HL-60 (cell line): ENCODE results near the gene CTNNA3.

Experiments
- DNase-seq, 2 experiments: peaks; one replicate each; pipeline ENCODE4 v3.0.0-alpha.2; 2010 to 2020; ENCODE audit warnings: low read depth in 1 of 2, low spot score in 1 of 2
- H3K27ac ChIP-seq: fragments of 250-450 bp; sonication (Bioruptor Pico); replicated peaks from 2 replicates; pipeline ENCODE4 v1.5.1; 2020; ENCODE audit warnings: mild to moderate bottlenecking, moderate library complexity
- H3K27me3 ChIP-seq: fragments of 250-450 bp; sonication (Bioruptor Pico); 2 replicates; pipeline ENCODE4 v1.5.1; 2021; ENCODE audit warnings: mild to moderate bottlenecking, moderate library complexity; ENCODE audit not compliant: insufficient read depth, poor library complexity, severe bottlenecking
- H3K4me3 ChIP-seq: replicated peaks from 2 replicates; pipeline ENCODE4 v1.5.1; 2011; ENCODE audit warnings: mild to moderate bottlenecking, control low read depth, low read length; ENCODE audit not compliant: insufficient read depth
- GABPA ChIP-seq: IDR thresholded peaks from 2 replicates; pipeline ENCODE4 v1.6.1; 2012; ENCODE audit warnings: low read depth
- POLR2AphosphoS5 ChIP-seq: IDR thresholded peaks from 2 replicates; pipeline ENCODE4 v1.6.1; 2012; ENCODE audit warnings: low read depth
- SPI1 ChIP-seq: IDR thresholded peaks from 2 replicates; pipeline ENCODE4 v1.6.1; 2012; ENCODE audit warnings: low read depth, mild to moderate bottlenecking, borderline replicate concordance
- TF ChIP-seq, protein P1 (sequence below): IDR thresholded peaks from one replicate; pipeline ENCODE4 v1.5.1; 2011; ENCODE audit warnings: low read length, control low read depth, inconsistent platforms; ENCODE audit not compliant: insufficient read depth
- TF ChIP-seq, protein P2 (sequence below): IDR thresholded peaks from 2 replicates; pipeline ENCODE4 v1.6.1; 2012; ENCODE audit warnings: low read depth; ENCODE audit not compliant: insufficient replicate concordance

CTNNA3 gene

DNA sequence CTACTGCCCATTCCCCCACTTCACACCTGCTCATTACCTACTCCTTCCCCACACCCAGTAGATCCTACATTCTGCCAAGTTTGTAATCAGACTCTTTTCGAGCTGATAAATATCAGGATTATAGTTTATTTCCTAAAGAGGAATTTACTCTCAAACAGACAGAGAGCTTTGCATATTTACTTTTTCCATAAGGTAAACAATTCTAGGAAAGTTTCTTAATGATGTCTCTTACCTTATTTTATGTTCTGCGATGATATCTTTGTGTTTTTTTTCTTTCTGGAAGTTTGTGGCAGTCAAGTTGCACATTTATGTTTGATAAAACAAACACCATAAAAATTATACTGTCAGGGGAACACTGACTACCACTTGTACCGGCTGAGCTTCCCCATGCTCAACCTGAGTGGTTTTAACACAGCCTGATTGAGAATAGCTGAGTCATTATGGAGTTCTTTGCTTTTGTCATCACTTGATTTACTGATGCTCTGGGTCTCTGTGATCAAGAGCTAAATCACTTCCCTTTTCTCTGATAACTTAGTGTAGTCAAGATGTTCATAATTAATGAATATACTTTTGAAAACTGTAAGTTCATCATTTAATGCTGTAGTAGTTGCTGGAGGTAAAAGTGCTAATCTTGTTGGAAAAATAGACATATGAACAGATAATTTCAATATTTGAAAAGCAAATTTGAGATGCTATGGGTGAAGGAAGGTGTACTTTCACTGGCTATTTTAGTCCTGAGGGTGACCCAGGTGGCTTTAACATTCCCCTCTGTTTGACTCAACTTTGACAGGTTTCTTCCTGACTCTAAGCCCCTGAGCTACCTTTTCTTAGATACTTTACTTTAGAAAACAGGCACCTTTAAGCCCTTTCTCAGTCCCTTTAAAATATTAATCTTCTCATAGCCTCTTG is 1804.7 kb downstream of the CTNNA3 start:
- Histone ChIP-seq H3K27me3 (no peaks in the 10 kb centered on the region), H3K4me3 (no peak overlapping the region), H3K27ac (no peak overlapping the region)
- TF ChIP-seq, protein P1, sequence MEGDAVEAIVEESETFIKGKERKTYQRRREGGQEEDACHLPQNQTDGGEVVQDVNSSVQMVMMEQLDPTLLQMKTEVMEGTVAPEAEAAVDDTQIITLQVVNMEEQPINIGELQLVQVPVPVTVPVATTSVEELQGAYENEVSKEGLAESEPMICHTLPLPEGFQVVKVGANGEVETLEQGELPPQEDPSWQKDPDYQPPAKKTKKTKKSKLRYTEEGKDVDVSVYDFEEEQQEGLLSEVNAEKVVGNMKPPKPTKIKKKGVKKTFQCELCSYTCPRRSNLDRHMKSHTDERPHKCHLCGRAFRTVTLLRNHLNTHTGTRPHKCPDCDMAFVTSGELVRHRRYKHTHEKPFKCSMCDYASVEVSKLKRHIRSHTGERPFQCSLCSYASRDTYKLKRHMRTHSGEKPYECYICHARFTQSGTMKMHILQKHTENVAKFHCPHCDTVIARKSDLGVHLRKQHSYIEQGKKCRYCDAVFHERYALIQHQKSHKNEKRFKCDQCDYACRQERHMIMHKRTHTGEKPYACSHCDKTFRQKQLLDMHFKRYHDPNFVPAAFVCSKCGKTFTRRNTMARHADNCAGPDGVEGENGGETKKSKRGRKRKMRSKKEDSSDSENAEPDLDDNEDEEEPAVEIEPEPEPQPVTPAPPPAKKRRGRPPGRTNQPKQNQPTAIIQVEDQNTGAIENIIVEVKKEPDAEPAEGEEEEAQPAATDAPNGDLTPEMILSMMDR: no peak
- no peak for TF ChIP-seq POLR2AphosphoS5
- TF ChIP-seq, protein P2, sequence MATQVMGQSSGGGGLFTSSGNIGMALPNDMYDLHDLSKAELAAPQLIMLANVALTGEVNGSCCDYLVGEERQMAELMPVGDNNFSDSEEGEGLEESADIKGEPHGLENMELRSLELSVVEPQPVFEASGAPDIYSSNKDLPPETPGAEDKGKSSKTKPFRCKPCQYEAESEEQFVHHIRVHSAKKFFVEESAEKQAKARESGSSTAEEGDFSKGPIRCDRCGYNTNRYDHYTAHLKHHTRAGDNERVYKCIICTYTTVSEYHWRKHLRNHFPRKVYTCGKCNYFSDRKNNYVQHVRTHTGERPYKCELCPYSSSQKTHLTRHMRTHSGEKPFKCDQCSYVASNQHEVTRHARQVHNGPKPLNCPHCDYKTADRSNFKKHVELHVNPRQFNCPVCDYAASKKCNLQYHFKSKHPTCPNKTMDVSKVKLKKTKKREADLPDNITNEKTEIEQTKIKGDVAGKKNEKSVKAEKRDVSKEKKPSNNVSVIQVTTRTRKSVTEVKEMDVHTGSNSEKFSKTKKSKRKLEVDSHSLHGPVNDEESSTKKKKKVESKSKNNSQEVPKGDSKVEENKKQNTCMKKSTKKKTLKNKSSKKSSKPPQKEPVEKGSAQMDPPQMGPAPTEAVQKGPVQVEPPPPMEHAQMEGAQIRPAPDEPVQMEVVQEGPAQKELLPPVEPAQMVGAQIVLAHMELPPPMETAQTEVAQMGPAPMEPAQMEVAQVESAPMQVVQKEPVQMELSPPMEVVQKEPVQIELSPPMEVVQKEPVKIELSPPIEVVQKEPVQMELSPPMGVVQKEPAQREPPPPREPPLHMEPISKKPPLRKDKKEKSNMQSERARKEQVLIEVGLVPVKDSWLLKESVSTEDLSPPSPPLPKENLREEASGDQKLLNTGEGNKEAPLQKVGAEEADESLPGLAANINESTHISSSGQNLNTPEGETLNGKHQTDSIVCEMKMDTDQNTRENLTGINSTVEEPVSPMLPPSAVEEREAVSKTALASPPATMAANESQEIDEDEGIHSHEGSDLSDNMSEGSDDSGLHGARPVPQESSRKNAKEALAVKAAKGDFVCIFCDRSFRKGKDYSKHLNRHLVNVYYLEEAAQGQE: no peak
- TF ChIP-seq SPI1: peak; percentile 27; the same call in 1 of the 2 replicates
- no peak for TF ChIP-seq GABPA
- DNase-seq: no peak

DNA sequence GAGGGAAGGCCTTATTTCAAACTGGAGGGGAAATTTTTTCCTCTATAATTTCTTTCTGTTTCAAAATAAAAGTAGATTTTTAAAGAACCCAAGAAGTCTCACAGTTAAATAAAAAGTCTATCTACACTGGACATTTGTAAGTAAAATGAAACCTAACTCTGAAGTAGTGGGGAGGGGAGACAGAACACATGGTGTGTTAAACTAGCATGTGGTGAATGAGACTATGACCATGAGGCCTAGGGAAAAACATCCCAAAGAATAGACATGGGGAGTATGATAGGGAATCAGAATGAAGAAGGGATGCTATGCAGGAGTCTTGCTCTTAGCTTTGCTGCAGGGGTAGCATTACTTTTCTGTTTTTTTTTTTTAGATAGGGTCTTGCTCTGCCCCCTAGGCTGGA is 1831.5 kb downstream of the CTNNA3 start:
- H3K27me3 ChIP-seq: no peaks in the 10 kb centered on the region
- no peak overlapping the region for H3K4me3 ChIP-seq
- no peak for DNase-seq
- TF ChIP-seq GABPA (no peak), POLR2AphosphoS5 (no peak), SPI1 (no peak)
- TF ChIP-seq, protein P2: no peak
- TF ChIP-seq, protein P1: no peak
- H3K27ac ChIP-seq: no peak overlapping the region

DNA sequence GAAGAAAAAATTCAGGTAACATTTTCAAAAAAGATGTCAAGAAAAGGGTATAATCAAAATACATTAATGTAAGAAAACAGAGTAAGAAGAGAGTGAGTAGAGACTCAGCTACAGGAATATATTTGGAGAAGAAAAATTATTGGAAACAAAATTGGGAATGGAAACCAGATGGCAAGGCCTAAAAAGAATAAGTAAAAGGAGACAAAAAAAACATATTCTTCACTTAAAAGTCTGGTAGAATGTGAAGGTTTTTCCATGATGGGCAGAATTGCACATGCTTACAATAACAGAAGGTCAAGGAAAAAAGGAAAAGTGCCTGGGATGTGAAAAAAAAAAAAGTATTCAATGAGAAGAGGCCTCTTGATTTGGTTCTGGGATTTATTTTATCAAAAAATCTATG is 1832.0 kb downstream of the CTNNA3 start:
- TF ChIP-seq, protein P1: no peak
- TF ChIP-seq GABPA (no peak), SPI1 (no peak)
- TF ChIP-seq, protein P2: no peak
- no peak overlapping the region for H3K27ac ChIP-seq
- H3K4me3 ChIP-seq: no peak overlapping the region
- H3K27me3 ChIP-seq: no peaks in the 10 kb centered on the region
- DNase-seq: no peak
